GM21360 (cell line): Measurements from ENCODE around the gene FLAD1.
A peak's percentile ranks its signal among the peaks of the same experiment; 100 is the strongest.

ENCODE experiments used
- ATAC-seq: cut with Tn5 transposase; IDR thresholded peaks from one replicate; pipeline ENCODE4 v1.9.1; 2021; ENCODE audit warnings: mild to moderate bottlenecking, moderate library complexity; ENCODE audit not compliant: unreplicated experiment

The FLAD1 gene

GRCh38 chr1:154951901-154952657, 31.1 kb upstream of the FLAD1 start:
- no peak for ATAC-seq

GRCh38 chr1:154952664-154953063, 30.5 kb upstream of the FLAD1 start:
- ATAC-seq: no peak

- no peak for ATAC-seq
Measured at GRCh38 chr1:154953611-154954038, 29.5 kb upstream of the FLAD1 start.

DNA sequence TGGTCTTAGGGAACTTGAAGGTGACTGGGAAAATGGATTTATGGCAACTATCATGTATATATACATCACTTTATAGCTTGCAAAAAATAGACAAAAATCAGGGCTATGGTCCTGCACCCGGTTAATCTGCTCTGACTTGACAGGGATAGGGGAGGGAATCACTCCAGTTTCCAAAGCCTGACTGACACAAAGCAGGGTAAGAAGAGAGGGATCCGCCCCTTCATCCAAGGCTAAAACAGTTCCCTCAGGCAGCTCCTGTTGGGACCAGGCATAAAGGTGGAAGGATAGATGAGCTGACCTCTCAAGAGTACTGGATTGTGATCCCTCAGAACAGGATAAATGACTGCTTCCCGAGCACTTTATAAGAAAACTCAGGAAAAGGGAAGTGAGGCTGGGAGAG, 28.6 kb upstream of the FLAD1 start:
- no peak for ATAC-seq

DNA sequence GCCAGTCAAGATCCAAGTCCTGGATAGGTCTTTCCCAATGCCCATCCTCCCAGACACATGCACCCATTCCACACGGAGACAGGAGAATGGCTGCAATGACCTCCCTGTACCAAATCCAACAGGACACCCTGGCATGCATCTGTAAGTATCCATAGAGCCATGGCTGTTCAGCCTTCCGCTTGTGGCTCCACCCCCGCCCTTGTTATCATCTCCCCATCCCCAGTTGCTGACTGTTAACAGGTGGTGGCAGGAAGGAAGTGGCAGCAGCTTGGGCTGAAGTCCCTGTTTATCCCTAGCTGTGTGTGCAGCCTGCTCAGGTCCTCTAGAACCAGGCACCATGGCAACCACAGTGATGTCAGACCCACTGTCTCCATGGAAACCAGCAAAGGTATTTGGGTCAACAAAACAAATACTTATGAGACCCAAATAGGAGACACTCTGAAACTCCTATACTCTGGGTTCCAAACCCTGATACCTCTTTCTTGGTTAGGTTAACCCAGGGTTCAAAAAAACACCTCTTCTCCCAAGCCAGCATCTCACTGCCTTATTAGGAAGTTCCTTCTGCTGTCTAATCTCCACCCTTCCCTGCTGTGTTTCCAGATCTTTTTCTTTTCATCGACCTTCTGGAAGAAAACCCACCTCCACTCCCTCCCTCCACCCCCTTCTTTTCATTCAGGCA, 28.0 kb upstream of the FLAD1 start:
- peak; percentile 34 for ATAC-seq

GRCh38 chr1:154955718-154956543, 27.2 kb upstream of the FLAD1 start, which contains the start of gene PBXIP1:
TSS of gene PBXIP1 (minus strand) at chr1:154956099. CDS start at chr1:154953721, 2,378 bp downstream.
- ATAC-seq: peak; percentile 58

DNA sequence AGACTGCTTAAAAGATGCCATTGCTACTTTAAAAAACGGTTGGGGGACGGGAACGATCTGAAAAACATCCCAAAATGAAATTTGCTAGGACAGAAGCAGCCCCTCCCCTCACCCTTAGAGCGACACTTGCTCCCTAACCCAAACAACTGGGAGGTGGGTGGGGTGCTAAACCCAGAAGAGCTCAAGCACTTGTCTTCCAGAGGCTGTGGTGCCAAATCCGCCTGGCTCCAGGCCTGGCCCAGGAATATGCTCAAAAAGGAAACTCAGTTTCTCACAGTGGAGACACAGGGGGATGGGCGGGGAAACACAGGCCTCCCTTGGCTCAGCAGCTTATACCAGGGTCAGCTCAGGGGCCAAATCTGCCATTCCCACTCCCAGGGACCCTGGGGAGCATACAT, 26.6 kb upstream of the FLAD1 start:
- ATAC-seq: no peak

GRCh38 chr1:154957091-154957657, 26.0 kb upstream of the FLAD1 start:
- ATAC-seq: no peak

DNA sequence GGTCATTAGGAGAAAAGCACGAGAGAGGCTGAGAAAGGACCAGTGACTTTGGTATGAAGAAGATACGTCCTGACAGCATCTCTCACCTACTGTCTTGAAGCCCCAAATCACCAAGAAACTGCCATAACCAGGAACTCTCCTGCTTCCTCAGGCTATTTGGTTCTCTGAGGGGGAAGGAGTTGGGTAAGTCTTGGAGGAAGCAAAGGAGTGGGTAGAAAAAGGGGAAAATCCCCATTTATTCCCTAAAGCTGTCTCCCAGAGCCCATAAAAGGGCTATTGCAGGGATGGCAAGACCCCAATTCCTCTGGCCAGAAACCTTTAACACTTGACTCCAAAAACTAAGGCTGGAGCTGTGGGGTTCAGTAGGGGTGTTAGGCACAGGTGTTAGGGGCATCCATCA, 25.1 kb upstream of the FLAD1 start:
- no peak for ATAC-seq

DNA sequence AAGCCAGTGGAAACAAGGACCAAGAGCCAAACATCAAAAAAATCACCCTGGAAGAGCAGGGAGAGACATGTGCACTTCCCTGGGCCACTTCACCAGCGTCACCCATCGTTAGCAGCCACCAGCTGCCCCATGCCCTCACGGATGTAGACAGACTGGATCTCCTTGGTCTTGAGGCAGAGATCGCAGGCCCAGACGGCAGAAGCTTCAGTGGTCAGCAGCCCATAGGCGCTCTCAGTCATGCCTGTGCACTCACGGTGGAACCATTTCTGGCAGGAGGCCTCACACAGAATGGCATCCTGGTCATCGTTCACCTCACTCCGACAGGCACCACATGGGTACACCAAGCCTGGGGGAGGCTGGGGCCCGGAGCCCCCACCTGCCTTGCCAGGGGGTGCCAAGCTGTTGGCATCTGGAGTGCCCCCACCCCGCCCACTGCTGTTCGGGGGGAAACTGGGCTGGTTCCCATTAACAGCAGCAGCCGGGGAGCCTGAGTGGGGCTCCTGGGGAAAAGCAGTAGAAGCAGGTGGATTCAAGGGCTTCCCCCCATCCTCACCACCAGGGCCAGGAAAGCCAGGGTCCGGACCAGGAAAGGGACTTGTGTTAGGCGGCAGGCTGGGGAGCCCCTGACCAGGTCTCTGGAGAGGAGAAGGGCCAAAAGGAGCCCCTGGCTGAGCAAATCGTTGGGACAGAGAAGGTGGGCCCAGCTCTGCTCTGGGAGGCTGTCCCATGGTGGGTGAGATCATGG, 24.3 kb upstream of the FLAD1 start:
- no peak for ATAC-seq

- no peak for ATAC-seq
Measured at GRCh38 chr1:154959426-154959780, 23.7 kb upstream of the FLAD1 start.

DNA sequence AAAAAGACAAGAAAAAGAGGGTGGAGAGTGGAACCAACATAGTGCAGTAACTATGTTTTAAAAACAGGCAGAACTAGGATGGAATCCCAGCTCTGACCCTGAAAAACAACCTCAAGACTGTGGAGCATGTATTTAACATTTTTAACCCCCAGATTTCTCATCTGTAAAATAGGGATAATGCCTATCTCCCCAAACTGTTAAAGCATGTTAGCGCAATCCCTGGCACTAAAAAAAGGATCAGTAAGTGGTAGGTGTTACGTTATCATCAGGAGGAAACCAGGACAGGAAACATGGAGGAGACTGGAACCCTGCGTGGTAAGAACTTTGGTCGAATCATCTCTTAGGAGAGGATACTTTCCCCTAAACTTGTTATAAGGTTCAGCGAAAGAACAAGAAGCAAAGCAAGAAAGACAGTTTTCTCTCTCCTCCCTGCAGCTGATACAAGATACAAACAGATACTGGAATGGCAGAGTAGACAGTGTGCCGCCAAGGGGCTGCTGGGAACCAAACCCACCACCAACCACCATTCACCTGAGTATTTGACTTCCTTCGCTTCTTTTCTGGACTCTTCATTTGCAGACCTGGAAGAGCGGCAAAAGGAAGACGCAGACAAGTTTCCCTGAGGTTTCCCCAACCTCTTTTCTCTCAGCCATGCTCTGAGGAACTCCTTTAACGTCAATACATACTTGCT, 22.6 kb upstream of the FLAD1 start:
- ATAC-seq: no peak

GRCh38 chr1:154961207-154962155, 21.7 kb upstream of the FLAD1 start, which contains the start of gene PYGO2:
TSS of gene PYGO2 (minus strand) at chr1:154961782. CDS start at chr1:154961576, 206 bp downstream.
- peak; percentile 62 for ATAC-seq

DNA sequence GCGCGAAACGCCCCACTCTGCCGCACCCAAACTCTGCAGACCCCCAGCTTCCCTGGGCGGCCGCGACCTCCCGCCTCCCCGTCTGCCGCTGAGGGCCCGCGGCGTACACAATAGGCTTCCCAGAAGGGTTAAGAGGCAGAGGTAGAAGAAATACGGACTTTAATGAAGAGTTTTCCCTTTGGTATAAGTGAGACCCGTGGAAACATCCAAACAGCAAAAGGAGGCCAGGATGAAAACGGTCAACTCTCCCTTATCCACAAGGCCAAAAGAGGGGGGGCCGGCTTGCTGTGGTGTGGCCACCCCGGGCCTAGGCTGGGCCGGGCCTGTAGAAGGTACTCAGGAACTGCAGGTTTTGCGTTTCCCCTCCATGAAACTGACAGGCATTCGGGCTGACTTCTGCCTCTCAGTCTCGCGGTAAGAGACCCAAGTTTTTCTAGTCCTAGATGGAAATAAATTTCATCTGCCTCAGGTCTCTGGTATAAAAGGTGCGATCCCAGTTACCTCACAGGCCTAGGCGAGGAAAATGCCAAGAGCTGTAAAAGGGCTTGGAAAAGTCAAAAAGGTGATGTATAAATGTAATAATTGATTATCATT, 20.9 kb upstream of the FLAD1 start:
- ATAC-seq: no peak

- no peak for ATAC-seq
Measured at GRCh38 chr1:154962795-154963330, 20.3 kb upstream of the FLAD1 start.

GRCh38 chr1:154963643-154964042, 19.5 kb upstream of the FLAD1 start:
- no peak for ATAC-seq

- no peak for ATAC-seq
Measured at GRCh38 chr1:154964359-154964758, 18.8 kb upstream of the FLAD1 start.

- no peak for ATAC-seq
Measured at GRCh38 chr1:154966111-154966510, 17.0 kb upstream of the FLAD1 start.
